ENCODE measurements around the gene TRIM68.

Gene TRIM68

GRCh38 chr11:4580124-4580523, 27.9 kb downstream of the TRIM68 start:
- Histone ChIP-seq H3K79me1 (replicated peaks; ENCODE audit: low read length, poor library complexity, severe bottlenecking) (no peaks in the 10 kb centered on the region), H3K18ac (ENCODE audit: low read depth in 1 of 2, low read length in 2 of 2) (no peak overlapping the region), H3K9ac (ENCODE audit: low read length) (no peak overlapping the region), H2AK5ac (ENCODE audit: low read length, severe bottlenecking) (no peak overlapping the region), H2BK5ac (ENCODE audit: low read depth, low read length, poor library complexity, severe bottlenecking) (no peak overlapping the region), H4K8ac (ENCODE audit: low read length) (no peak overlapping the region), H3K4me2 (ENCODE audit: low read length, poor library complexity, severe bottlenecking) (no peak overlapping the region), H3K27me3 (ENCODE audit: control insufficient read depth in 1 of 2, insufficient read depth in 1 of 2, low read length in 2 of 2) (peaks cover 0 to 9% of the 10 kb centered on the region in 2 experiments), H2BK120ac (ENCODE audit: low read depth, low read length) (no peak overlapping the region), H4K91ac (ENCODE audit: low read length) (no peak overlapping the region), H3K4me1 (ENCODE audit: control insufficient read depth, insufficient read depth, low read depth, low read length) (no peaks in the 10 kb centered on the region), H3K14ac (ENCODE audit: low read length in 2 of 2) (no peak overlapping the region), H2AFZ (ENCODE audit: low read depth, low read length) (no peak overlapping the region), H3K36me3 (ENCODE audit: control insufficient read depth in 1 of 2, insufficient read depth in 2 of 2, low read depth in 1 of 2, low read length in 2 of 2) (no peaks in the 10 kb centered on the region), H2BK15ac (ENCODE audit: low read depth, poor library complexity, severe bottlenecking) (no peak overlapping the region), H3K9me3 (ENCODE audit: control insufficient read depth, low read length) (no peaks in the 10 kb centered on the region), H3K27ac (ENCODE audit: low read length, poor library complexity, severe bottlenecking) (no peak overlapping the region), H3K4me3 (ENCODE audit: insufficient read depth in 1 of 2, low read depth in 1 of 2, low read length in 2 of 2) (no peak overlapping the region), H2BK12ac (ENCODE audit: low read length in 2 of 2) (no peak overlapping the region), H3K23ac (ENCODE audit: low read length in 2 of 2) (no peak overlapping the region), H3K4ac (ENCODE audit: low read depth in 1 of 2, low read length in 2 of 2) (no peak overlapping the region)
- no peak for DNase-seq
- 83% methylated on average over 1 of the region's 1 CpG for WGBS

DNA sequence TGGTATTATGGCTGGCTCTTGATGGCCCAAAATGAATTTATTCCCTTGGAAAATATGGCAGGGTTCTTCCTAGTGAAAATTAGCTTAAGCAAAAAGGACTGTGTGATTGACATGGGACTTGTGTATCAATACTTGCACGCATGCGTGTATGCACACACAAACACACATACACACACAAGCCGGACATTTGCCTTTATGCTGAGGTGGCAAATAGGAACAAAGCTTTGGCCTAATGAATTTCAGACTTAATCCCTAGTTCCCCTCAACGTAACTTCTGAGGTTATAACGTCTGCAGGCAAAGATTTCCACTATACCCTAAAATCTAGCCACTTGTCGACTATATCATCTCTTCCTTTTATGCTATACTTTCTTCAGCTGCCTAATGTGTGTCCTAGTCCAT, 29.4 kb downstream of the TRIM68 start:
- 71% methylated on average over 6 of the region's 6 CpGs for WGBS
- no peak overlapping the region for H3K27ac ChIP-seq (ENCODE audit: low read length, poor library complexity, severe bottlenecking)
- no peak overlapping the region for H2AK5ac ChIP-seq (ENCODE audit: low read length, severe bottlenecking)
- no peak overlapping the region for H3K23ac ChIP-seq (ENCODE audit: low read length in 2 of 2)
- no peaks in the 10 kb centered on the region for H3K9me3 ChIP-seq (ENCODE audit: control insufficient read depth, low read length)
- H2BK5ac ChIP-seq (ENCODE audit: low read depth, low read length, poor library complexity, severe bottlenecking) = no peak overlapping the region
- H3K18ac ChIP-seq (ENCODE audit: low read depth in 1 of 2, low read length in 2 of 2) = no peak overlapping the region
- no peak overlapping the region for H2BK120ac ChIP-seq (ENCODE audit: low read depth, low read length)
- H3K9ac ChIP-seq (ENCODE audit: low read length) = no peak overlapping the region
- no peaks in the 10 kb centered on the region for H3K36me3 ChIP-seq (ENCODE audit: control insufficient read depth in 1 of 2, insufficient read depth in 2 of 2, low read depth in 1 of 2, low read length in 2 of 2)
- no peak overlapping the region for H2AFZ ChIP-seq (ENCODE audit: low read depth, low read length)
- no peak overlapping the region for H4K91ac ChIP-seq (ENCODE audit: low read length)
- peaks cover 0 to 3% of the 10 kb centered on the region in 2 experiments for H3K27me3 ChIP-seq (ENCODE audit: control insufficient read depth in 1 of 2, insufficient read depth in 1 of 2, low read length in 2 of 2)
- H3K4me3 ChIP-seq (ENCODE audit: insufficient read depth in 1 of 2, low read depth in 1 of 2, low read length in 2 of 2) = no peak overlapping the region
- no peak overlapping the region for H3K4me2 ChIP-seq (ENCODE audit: low read length, poor library complexity, severe bottlenecking)
- H4K8ac ChIP-seq (ENCODE audit: low read length) = no peak overlapping the region
- no peak overlapping the region for H2BK12ac ChIP-seq (ENCODE audit: low read length in 2 of 2)
- DNase-seq = no peak
- H3K79me1 ChIP-seq (replicated peaks; ENCODE audit: low read length, poor library complexity, severe bottlenecking) = no peaks in the 10 kb centered on the region
- H2BK15ac ChIP-seq (ENCODE audit: low read depth, poor library complexity, severe bottlenecking) = no peak overlapping the region
- no peak overlapping the region for H3K4ac ChIP-seq (ENCODE audit: low read depth in 1 of 2, low read length in 2 of 2)
- no peaks in the 10 kb centered on the region for H3K4me1 ChIP-seq (ENCODE audit: control insufficient read depth, insufficient read depth, low read depth, low read length)
- H3K14ac ChIP-seq (ENCODE audit: low read length in 2 of 2) = no peak overlapping the region

- Histone ChIP-seq H2BK5ac (ENCODE audit: low read depth, low read length, poor library complexity, severe bottlenecking) (no peak overlapping the region), H3K9me3 (ENCODE audit: control insufficient read depth, low read length) (no peaks in the 10 kb centered on the region), H3K23ac (ENCODE audit: low read length in 2 of 2) (no peak overlapping the region), H3K4me3 (ENCODE audit: insufficient read depth in 1 of 2, low read depth in 1 of 2, low read length in 2 of 2) (no peak overlapping the region), H3K14ac (ENCODE audit: low read length in 2 of 2) (no peak overlapping the region), H3K36me3 (ENCODE audit: control insufficient read depth in 1 of 2, insufficient read depth in 2 of 2, low read depth in 1 of 2, low read length in 2 of 2) (no peaks in the 10 kb centered on the region), H3K4me2 (ENCODE audit: low read length, poor library complexity, severe bottlenecking) (no peak overlapping the region), H3K27me3 (ENCODE audit: control insufficient read depth in 1 of 2, insufficient read depth in 1 of 2, low read length in 2 of 2) (peaks cover 0 to 3% of the 10 kb centered on the region in 2 experiments), H3K4me1 (ENCODE audit: control insufficient read depth, insufficient read depth, low read depth, low read length) (no peaks in the 10 kb centered on the region), H2BK12ac (ENCODE audit: low read length in 2 of 2) (no peak overlapping the region), H3K27ac (ENCODE audit: low read length, poor library complexity, severe bottlenecking) (no peak overlapping the region), H2BK15ac (ENCODE audit: low read depth, poor library complexity, severe bottlenecking) (no peak overlapping the region), H2AFZ (ENCODE audit: low read depth, low read length) (no peak overlapping the region), H3K18ac (ENCODE audit: low read depth in 1 of 2, low read length in 2 of 2) (no peak overlapping the region), H4K8ac (ENCODE audit: low read length) (no peak overlapping the region), H2AK5ac (ENCODE audit: low read length, severe bottlenecking) (no peak overlapping the region), H3K79me1 (replicated peaks; ENCODE audit: low read length, poor library complexity, severe bottlenecking) (no peaks in the 10 kb centered on the region), H2BK120ac (ENCODE audit: low read depth, low read length) (no peak overlapping the region), H3K9ac (ENCODE audit: low read length) (no peak overlapping the region), H3K4ac (ENCODE audit: low read depth in 1 of 2, low read length in 2 of 2) (no peak overlapping the region), H4K91ac (ENCODE audit: low read length) (no peak overlapping the region)
- DNase-seq = no peak
- WGBS = 50% methylated on average over 1 of the region's 2 CpGs
These were observed 30.3 kb downstream of the TRIM68 start for GRCh38 chr11:4577761-4578160.

DNA sequence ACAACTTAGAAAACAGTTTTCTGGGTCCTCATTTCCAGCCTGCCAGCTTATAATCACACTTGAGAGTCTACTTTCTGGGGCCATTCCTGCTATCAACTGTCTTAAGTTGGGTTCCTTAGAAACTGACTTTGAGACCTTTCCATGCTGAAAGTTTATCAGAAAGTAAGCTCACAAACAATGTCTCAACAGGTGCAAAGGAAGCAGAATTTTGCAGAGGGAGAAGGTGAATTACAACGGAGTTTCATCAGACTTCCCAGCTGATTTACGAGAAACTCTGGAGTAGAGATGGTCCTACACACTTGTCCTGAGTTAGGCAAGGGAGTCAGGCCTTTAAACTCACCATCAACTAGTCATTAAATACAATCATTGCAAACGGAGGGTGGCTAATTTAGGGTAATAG, 31.2 kb downstream of the TRIM68 start:
- Histone ChIP-seq H3K36me3 (ENCODE audit: control insufficient read depth in 1 of 2, insufficient read depth in 2 of 2, low read depth in 1 of 2, low read length in 2 of 2) (no peaks in the 10 kb centered on the region), H3K4me1 (ENCODE audit: control insufficient read depth, insufficient read depth, low read depth, low read length) (no peaks in the 10 kb centered on the region), H3K79me1 (replicated peaks; ENCODE audit: low read length, poor library complexity, severe bottlenecking) (no peaks in the 10 kb centered on the region), H3K4ac (ENCODE audit: low read depth in 1 of 2, low read length in 2 of 2) (no peak overlapping the region), H3K14ac (ENCODE audit: low read length in 2 of 2) (no peak overlapping the region), H3K18ac (ENCODE audit: low read depth in 1 of 2, low read length in 2 of 2) (no peak overlapping the region), H2BK120ac (ENCODE audit: low read depth, low read length) (no peak overlapping the region), H3K9me3 (ENCODE audit: control insufficient read depth, low read length) (no peaks in the 10 kb centered on the region), H3K23ac (ENCODE audit: low read length in 2 of 2) (no peak overlapping the region), H4K91ac (ENCODE audit: low read length) (no peak overlapping the region), H2BK12ac (ENCODE audit: low read length in 2 of 2) (no peak overlapping the region), H2BK15ac (ENCODE audit: low read depth, poor library complexity, severe bottlenecking) (no peak overlapping the region), H3K27ac (ENCODE audit: low read length, poor library complexity, severe bottlenecking) (no peak overlapping the region), H2AK5ac (ENCODE audit: low read length, severe bottlenecking) (no peak overlapping the region), H2AFZ (ENCODE audit: low read depth, low read length) (no peak overlapping the region), H3K4me2 (ENCODE audit: low read length, poor library complexity, severe bottlenecking) (no peak overlapping the region), H3K4me3 (ENCODE audit: insufficient read depth in 1 of 2, low read depth in 1 of 2, low read length in 2 of 2) (no peak overlapping the region), H4K8ac (ENCODE audit: low read length) (no peak overlapping the region), H2BK5ac (ENCODE audit: low read depth, low read length, poor library complexity, severe bottlenecking) (no peak overlapping the region), H3K9ac (ENCODE audit: low read length) (no peak overlapping the region), H3K27me3 (ENCODE audit: control insufficient read depth in 1 of 2, insufficient read depth in 1 of 2, low read length in 2 of 2) (peaks cover 0 to 3% of the 10 kb centered on the region in 2 experiments)
- DNase-seq = no peak
- WGBS = 32% methylated on average over 3 of the region's 3 CpGs
